ENCODE measurements around the gene NUPR1. TPM values are rescaled to one million over a fixed set of nuclear protein-coding genes. Genes with fewer than 3 reads are reported as not detected.

The NUPR1 gene
- total and polyA plus RNA-seq, 2 of the 13 experiments (the other 11 are each of a cell fraction or from before 2014, with no cell fraction given) = 18.0 to 25.6 TPM

DNA sequence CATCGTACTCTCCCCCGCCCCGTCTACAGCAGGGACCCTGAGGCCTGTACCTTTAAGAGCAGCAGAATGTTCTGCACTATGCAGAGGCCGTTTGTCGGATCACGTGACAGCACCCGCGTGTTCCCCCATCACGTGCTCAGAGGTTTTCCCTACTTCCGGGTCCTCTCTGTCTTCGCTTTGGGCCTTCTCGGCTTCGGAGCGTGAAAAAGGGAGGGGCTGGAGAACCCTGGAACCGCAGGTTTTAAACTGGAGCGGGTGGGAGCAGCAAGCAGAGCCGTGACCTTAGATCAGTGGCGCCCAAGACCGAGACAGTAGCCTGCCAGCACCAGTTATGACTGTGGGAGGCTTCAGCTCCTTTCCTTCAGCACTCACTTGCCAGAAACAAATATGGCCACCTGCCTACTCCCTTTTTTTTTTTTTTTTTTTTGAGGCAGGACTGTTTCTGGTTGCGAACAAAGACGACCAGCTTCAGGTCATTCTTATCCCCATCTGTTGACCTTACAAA, 46.8 kb downstream of the NUPR1 start, which contains the start of gene CLN3 (continued):
- TF ChIP-seq, protein P1, sequence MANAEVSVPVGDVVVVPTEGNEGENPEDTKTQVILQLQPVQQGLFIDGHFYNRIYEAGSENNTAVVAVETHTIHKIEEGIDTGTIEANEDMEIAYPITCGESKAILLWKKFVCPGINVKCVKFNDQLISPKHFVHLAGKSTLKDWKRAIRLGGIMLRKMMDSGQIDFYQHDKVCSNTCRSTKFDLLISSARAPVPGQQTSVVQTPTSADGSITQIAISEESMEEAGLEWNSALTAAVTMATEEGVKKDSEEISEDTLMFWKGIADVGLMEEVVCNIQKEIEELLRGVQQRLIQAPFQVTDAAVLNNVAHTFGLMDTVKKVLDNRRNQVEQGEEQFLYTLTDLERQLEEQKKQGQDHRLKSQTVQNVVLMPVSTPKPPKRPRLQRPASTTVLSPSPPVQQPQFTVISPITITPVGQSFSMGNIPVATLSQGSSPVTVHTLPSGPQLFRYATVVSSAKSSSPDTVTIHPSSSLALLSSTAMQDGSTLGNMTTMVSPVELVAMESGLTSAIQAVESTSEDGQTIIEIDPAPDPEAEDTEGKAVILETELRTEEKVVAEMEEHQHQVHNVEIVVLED (CRISPR knock-in tag; IDR thresholded peaks at IDR 0.05; ENCODE audit: borderline replicate concordance) = peak; percentile 82
- TF ChIP-seq SMYD3 (CRISPR knock-in tag; IDR thresholded peaks at IDR 0.05) (no peak), HDAC1 (CRISPR knock-in tag; IDR thresholded peaks at IDR 0.05) (peak; percentile 87), HNRNPH1 (optimal IDR thresholded peaks at IDR 0.05; ENCODE audit: low read depth, low read length) (no peak), NR1H2 (CRISPR knock-in tag; IDR thresholded peaks at IDR 0.05; ENCODE audit: borderline replicate concordance, low read depth) (no peak), ZNF768 (CRISPR knock-in tag; IDR thresholded peaks at IDR 0.05) (no peak), ARNT2 (CRISPR knock-in tag; IDR thresholded peaks at IDR 0.05; ENCODE audit: low read depth) (peak; percentile 69), PHF20 (CRISPR knock-in tag; IDR thresholded peaks at IDR 0.05) (peak; percentile 96), ZNF496 (CRISPR knock-in tag; IDR thresholded peaks at IDR 0.05; ENCODE audit: insufficient replicate concordance) (no peak), SNAPC5 (CRISPR knock-in tag; IDR thresholded peaks at IDR 0.05; ENCODE audit: borderline replicate concordance) (no peak), PRMT3 (CRISPR knock-in tag; IDR thresholded peaks at IDR 0.05; ENCODE audit: borderline replicate concordance, low read depth) (no peak), ZNF670 (CRISPR knock-in tag; IDR thresholded peaks at IDR 0.05; ENCODE audit: borderline replicate concordance) (no peak; the same call in 1 of the 2 replicates), ZNF557 (CRISPR knock-in tag; IDR thresholded peaks at IDR 0.05) (no peak), ZNF232 (CRISPR knock-in tag; IDR thresholded peaks at IDR 0.05; ENCODE audit: borderline replicate concordance) (peak; percentile 16; the same call in 1 of the 2 replicates), DR1 (CRISPR knock-in tag; IDR thresholded peaks at IDR 0.05) (no peak), RCOR2 (CRISPR knock-in tag; IDR thresholded peaks at IDR 0.05) (no peak), BATF2 (CRISPR knock-in tag; IDR thresholded peaks at IDR 0.05) (no peak), EHMT2 (IDR thresholded peaks at IDR 0.05; ENCODE audit: borderline replicate concordance, low read depth, low read length) (peak; percentile 97), PCBP2 (optimal IDR thresholded peaks at IDR 0.05; ENCODE audit: low read depth, low read length, poor library complexity, severe bottlenecking) (no peak), HES4 (CRISPR knock-in tag; IDR thresholded peaks at IDR 0.05; ENCODE audit: borderline replicate concordance) (no peak; the same call in 1 of the 2 replicates), ATRX (CRISPR knock-in tag; IDR thresholded peaks at IDR 0.05; ENCODE audit: borderline replicate concordance) (no peak)
- TF ChIP-seq, protein P2, sequence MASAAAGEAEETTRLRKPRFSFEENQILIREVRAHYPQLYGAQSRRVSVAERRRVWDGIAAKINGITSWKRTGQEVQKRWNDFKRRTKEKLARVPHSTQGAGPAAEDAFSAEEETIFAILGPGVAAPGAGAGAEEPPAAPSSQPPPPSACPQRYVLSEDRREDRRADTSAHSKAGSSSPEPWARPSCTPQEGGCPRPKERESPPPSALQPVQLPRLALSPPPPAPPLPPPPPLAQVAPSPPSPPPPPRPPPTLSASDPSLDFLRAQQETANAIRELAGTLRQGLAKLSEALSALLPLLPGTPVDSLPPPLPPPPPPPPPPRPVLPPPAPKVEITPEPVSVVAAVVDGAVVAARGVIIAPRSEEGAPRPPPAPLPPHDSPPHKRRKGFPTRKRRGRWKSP (CRISPR knock-in tag; IDR thresholded peaks at IDR 0.05) = peak; percentile 71; the same call in 1 of the 2 replicates
- TF ChIP-seq, protein P3, sequence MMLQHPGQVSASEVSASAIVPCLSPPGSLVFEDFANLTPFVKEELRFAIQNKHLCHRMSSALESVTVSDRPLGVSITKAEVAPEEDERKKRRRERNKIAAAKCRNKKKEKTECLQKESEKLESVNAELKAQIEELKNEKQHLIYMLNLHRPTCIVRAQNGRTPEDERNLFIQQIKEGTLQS (CRISPR knock-in tag; IDR thresholded peaks at IDR 0.05) = no peak
- TF ChIP-seq, protein P4, sequence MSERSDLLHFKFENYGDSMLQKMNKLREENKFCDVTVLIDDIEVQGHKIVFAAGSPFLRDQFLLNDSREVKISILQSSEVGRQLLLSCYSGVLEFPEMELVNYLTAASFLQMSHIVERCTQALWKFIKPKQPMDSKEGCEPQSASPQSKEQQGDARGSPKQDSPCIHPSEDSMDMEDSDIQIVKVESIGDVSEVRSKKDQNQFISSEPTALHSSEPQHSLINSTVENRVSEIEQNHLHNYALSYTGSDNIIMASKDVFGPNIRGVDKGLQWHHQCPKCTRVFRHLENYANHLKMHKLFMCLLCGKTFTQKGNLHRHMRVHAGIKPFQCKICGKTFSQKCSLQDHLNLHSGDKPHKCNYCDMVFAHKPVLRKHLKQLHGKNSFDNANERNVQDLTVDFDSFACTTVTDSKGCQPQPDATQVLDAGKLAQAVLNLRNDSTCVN (CRISPR knock-in tag; IDR thresholded peaks at IDR 0.05; ENCODE audit: borderline replicate concordance) = no peak
